ENCODE results near the gene MEPCE.

Gene MEPCE

GRCh38 chr7:100407285-100408180 is 22.1 kb upstream of the MEPCE start:
- in situ Hi-C loops (cut with MboI; ENCODE audit: low sequenced_read_pairs), result no loop called here

- in situ Hi-C loops (cut with MboI; ENCODE audit: low sequenced_read_pairs), result no loop called here
Measured at GRCh38 chr7:100411101-100411500, 18.5 kb upstream of the MEPCE start.

GRCh38 chr7:100413346-100413745 is 16.3 kb upstream of the MEPCE start:
- in situ Hi-C loops (cut with MboI; ENCODE audit: low sequenced_read_pairs), result no loop called here

GRCh38 chr7:100413889-100414288 is 15.7 kb upstream of the MEPCE start:
- in situ Hi-C loops (cut with MboI; ENCODE audit: low sequenced_read_pairs), result no loop called here

GRCh38 chr7:100415448-100415847 is 14.2 kb upstream of the MEPCE start:
- in situ Hi-C loops (cut with MboI; ENCODE audit: low sequenced_read_pairs), result no loop called here

GRCh38 chr7:100418930-100419659 is 10.5 kb upstream of the MEPCE start:
- in situ Hi-C loops (cut with MboI; ENCODE audit: low sequenced_read_pairs), result no loop called here

- in situ Hi-C loops (cut with MboI; ENCODE audit: low sequenced_read_pairs), result no loop called here
Measured at GRCh38 chr7:100419660-100420226, 9.9 kb upstream of the MEPCE start.

GRCh38 chr7:100423315-100423714 is 6.3 kb upstream of the MEPCE start:
- in situ Hi-C loops (cut with MboI; ENCODE audit: low sequenced_read_pairs), result no loop called here

GRCh38 chr7:100425347-100425746 is 4.3 kb upstream of the MEPCE start:
- in situ Hi-C loops (cut with MboI; ENCODE audit: low sequenced_read_pairs), result no loop called here

- in situ Hi-C loops (cut with MboI; ENCODE audit: low sequenced_read_pairs), result no loop called here
Measured at GRCh38 chr7:100426516-100426915, 3.1 kb upstream of the MEPCE start.

- in situ Hi-C loops (cut with MboI; ENCODE audit: low sequenced_read_pairs), result no loop called here
Measured at GRCh38 chr7:100427762-100428198, 1.9 kb upstream of the MEPCE start.

GRCh38 chr7:100428199-100428966 is 1.2 kb upstream of the MEPCE start, which contains the start of gene ZCWPW1:
Gene ZCWPW1, minus strand, starts transcription at chr7:100428703. Its CDS starts 8,054 bp downstream, at chr7:100420649.
- in situ Hi-C loops (cut with MboI; ENCODE audit: low sequenced_read_pairs), result no loop called here

- in situ Hi-C loops (cut with MboI; ENCODE audit: low sequenced_read_pairs), result no loop called here
Measured at GRCh38 chr7:100428967-100429636, 529 bp upstream of the MEPCE start.

GRCh38 chr7:100430493-100431285 is 1.1 kb downstream of the MEPCE start:
- in situ Hi-C loops (cut with MboI; ENCODE audit: low sequenced_read_pairs), result no loop called here

GRCh38 chr7:100431286-100431735 is 1.7 kb downstream of the MEPCE start:
- in situ Hi-C loops (cut with MboI; ENCODE audit: low sequenced_read_pairs), result no loop called here

GRCh38 chr7:100432053-100432452 is 2.4 kb downstream of the MEPCE start:
- in situ Hi-C loops (cut with MboI; ENCODE audit: low sequenced_read_pairs), result no loop called here

- in situ Hi-C loops (cut with MboI; ENCODE audit: low sequenced_read_pairs), result no loop called here
Measured at GRCh38 chr7:100432621-100433275, 3.1 kb downstream of the MEPCE start.

GRCh38 chr7:100433276-100433591 is 3.6 kb downstream of the MEPCE start:
- in situ Hi-C loops (cut with MboI; ENCODE audit: low sequenced_read_pairs), result no loop called here

All from HL-60/S4 (cell line).